Esophagus muscularis mucosa (tissue), 4 donors: ENCODE results near the gene RBM20. TPM values are rescaled to one million over a fixed set of nuclear protein-coding genes. Genes with fewer than 3 reads are reported as not detected.
A peak's percentile ranks its signal among the peaks of the same experiment; 100 is the strongest.

Source experiments
- DNase-seq: peaks from one replicate; pipeline ENCODE4 v3.0.0-alpha.2; 2017; ENCODE audit errors: extremely low spot score
- H3K27ac ChIP-seq, 4 donors: fragments of 200-600 bp; sonication (generic); replicated peaks in 1 of 4; 1 replicate in 3 of 4; 2 replicates in 1 of 4; pipeline ENCODE4 v1.5.1; 2016 to 2019; ENCODE audit warnings: mild to moderate bottlenecking in 1 of 4
- H3K27me3 ChIP-seq, 4 donors: fragments of 200-600 bp; sonication (generic); one replicate each; pipeline versions ENCODE4 v1.5.1 to v1.6.0; 2016 to 2019
- H3K36me3 ChIP-seq, 4 donors: fragments of 200-600 bp; sonication (generic); one replicate each; pipeline ENCODE4 v1.5.1; 2016 to 2019
- H3K4me1 ChIP-seq, 4 donors: fragments of 200-600 bp; sonication (generic); one replicate each; pipeline ENCODE4 v1.5.1; 2016 to 2019
- H3K4me3 ChIP-seq, 4 donors: fragments of 200-600 bp; sonication (generic); 1 replicate in 2 of 4; 2 replicates in 2 of 4; pipeline ENCODE4 v1.5.1; 2016 to 2019; ENCODE audit warnings: mild to moderate bottlenecking in 4 of 4, moderate library complexity in 1 of 4
- H3K9me3 ChIP-seq, 4 donors: fragments of 200-600 bp; sonication (generic); 1 replicate in 3 of 4; 2 replicates in 1 of 4; pipeline ENCODE4 v1.5.1; 2016 to 2019
- EP300 ChIP-seq: sonication (generic); formaldehyde crosslinking; IDR thresholded peaks from one replicate; pipeline ENCODE4 v1.6.1; 2017; ENCODE audit warnings: antibody characterized with exemption
- POLR2A ChIP-seq: fragments of 450-650 bp; IDR thresholded peaks from one replicate; pipeline ENCODE4 v1.6.1; 2017; ENCODE audit warnings: antibody characterized with exemption, moderate library complexity, mild to moderate bottlenecking, low read depth
- POLR2AphosphoS5 ChIP-seq, 2 donors: sonication (generic); formaldehyde crosslinking; IDR thresholded peaks; one replicate each; pipeline ENCODE4 v1.6.1; 2017; ENCODE audit warnings: antibody characterized with exemption in 2 of 2
- WGBS: methylation state at CpG from one replicate; pipeline ENCODE4 v1.1.5; 2018; 5-methylcytosine and 5-hydroxymethylcytosine counted together
- intact Hi-C: fragments of 100-400 bp; cut with DNase I; formaldehyde crosslinking; loops from one replicate; pipeline ENCODE4 v1.15.1; 2023
- total RNA-seq, 4 donors: library from RNA; depleted of rRNA; stranded (reverse); fragments of >200 nt; gene quantifications; one replicate each; pipeline versions ENCODE4 v1.1.0 to v1.2.1, GENCODE V29; 2016
- TF ChIP-seq, protein P1 (sequence below), 3 experiments: fragments of 200-600 bp in 2 of 3; fragments of 450-650 bp in 1 of 3; sonication (generic) in 2 of 3; IDR thresholded peaks; one replicate each; pipeline ENCODE4 v1.5.1; 2017 to 2019; ENCODE audit warnings: antibody characterized with exemption in 3 of 3, mild to moderate bottlenecking in 2 of 3, moderate library complexity in 1 of 3

RBM20 gene
- total RNA-seq, 4 donors from 2014 or later, result 5.3 to 7.7 (median 5.8) TPM

- Histone ChIP-seq H3K36me3 (peaks cover 0 to 11% (median 0%) of the 10 kb centered on the region in 4 donors), H3K27me3 (no peaks in the 10 kb centered on the region), H3K4me3 (no peak overlapping the region), H3K27ac (peak overlapping the region; percentile 79 to 88 (median 82)), H3K9me3 (no peaks in the 10 kb centered on the region), H3K4me1 (peaks cover 67 to 81% (median 79%) of the 10 kb centered on the region in 4 donors)
- intact Hi-C loops, result no loop called here
- DNase-seq, result no peak
- 67% methylated on average over 7 of the region's 8 CpGs for whole genome bisulfite sequencing
- TF ChIP-seq POLR2A (no peak), POLR2AphosphoS5 (IDR thresholded peaks at IDR 0.05) (no peak), EP300 (no peak)
- TF ChIP-seq, protein P1, sequence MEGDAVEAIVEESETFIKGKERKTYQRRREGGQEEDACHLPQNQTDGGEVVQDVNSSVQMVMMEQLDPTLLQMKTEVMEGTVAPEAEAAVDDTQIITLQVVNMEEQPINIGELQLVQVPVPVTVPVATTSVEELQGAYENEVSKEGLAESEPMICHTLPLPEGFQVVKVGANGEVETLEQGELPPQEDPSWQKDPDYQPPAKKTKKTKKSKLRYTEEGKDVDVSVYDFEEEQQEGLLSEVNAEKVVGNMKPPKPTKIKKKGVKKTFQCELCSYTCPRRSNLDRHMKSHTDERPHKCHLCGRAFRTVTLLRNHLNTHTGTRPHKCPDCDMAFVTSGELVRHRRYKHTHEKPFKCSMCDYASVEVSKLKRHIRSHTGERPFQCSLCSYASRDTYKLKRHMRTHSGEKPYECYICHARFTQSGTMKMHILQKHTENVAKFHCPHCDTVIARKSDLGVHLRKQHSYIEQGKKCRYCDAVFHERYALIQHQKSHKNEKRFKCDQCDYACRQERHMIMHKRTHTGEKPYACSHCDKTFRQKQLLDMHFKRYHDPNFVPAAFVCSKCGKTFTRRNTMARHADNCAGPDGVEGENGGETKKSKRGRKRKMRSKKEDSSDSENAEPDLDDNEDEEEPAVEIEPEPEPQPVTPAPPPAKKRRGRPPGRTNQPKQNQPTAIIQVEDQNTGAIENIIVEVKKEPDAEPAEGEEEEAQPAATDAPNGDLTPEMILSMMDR (IDR thresholded peaks at IDR 0.05), result no peak
Measured at GRCh38 chr10:110822712-110823311, 178.7 kb downstream of the RBM20 start.

- Histone ChIP-seq H3K4me3 (no peak overlapping the region), H3K36me3 (peaks cover 0 to 11% (median 0%) of the 10 kb centered on the region in 4 donors), H3K9me3 (no peaks in the 10 kb centered on the region), H3K27ac (peak overlapping the region; percentile 79 to 88 (median 82)), H3K27me3 (no peaks in the 10 kb centered on the region), H3K4me1 (peaks cover 61 to 82% (median 80%) of the 10 kb centered on the region in 4 donors)
- TF ChIP-seq POLR2AphosphoS5 (IDR thresholded peaks at IDR 0.05) (no peak), POLR2A (no peak), EP300 (no peak)
- TF ChIP-seq, protein P1 (IDR thresholded peaks at IDR 0.05), result no peak
- intact Hi-C loops, result no loop called here
- DNase-seq, result no peak
- 63% methylated on average over 1 of the region's 1 CpG for WGBS
Measured at GRCh38 chr10:110824152-110824441, 180.0 kb downstream of the RBM20 start.

DNA sequence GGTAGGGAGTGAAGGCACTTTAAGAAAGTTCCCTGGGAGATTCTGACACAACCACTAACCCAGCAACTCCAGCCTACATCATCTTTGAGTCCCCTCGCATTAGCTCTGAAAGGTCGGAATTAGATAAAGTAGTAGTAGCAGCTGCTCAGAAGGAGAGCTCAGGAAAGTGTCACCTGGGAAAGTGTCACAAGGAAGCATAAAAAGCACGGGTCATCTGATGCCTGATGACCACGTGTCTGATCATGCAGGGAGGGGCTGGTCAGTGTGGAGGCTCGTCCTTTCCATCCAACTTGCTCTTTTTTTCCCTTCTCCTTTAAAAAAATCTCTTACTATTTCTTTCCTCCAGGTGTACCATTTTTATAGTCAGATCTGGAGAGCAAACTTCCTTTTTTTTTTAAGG, 180.5 kb downstream of the RBM20 start:
- peak overlapping the region; percentile 79 to 88 (median 82) for H3K27ac ChIP-seq
- intact Hi-C loops, result loop anchor here (5.0 kb wide), 1 partner anchor 48 kb away; the partner anchor contains the start of gene PDCD4
- no peak for TF ChIP-seq EP300
- no peak for TF ChIP-seq POLR2AphosphoS5 (IDR thresholded peaks at IDR 0.05)
- TF ChIP-seq POLR2A, result no peak
- TF ChIP-seq, protein P1 (IDR thresholded peaks at IDR 0.05), result no peak
- no peak for DNase-seq
- no peaks in the 10 kb centered on the region for H3K27me3 ChIP-seq
- H3K4me1 ChIP-seq, result peaks cover 56 to 82% (median 77%) of the 10 kb centered on the region in 4 donors
- no peak overlapping the region for H3K4me3 ChIP-seq
- no peaks in the 10 kb centered on the region for H3K9me3 ChIP-seq
- peaks cover 0 to 12% (median 0%) of the 10 kb centered on the region in 4 donors for H3K36me3 ChIP-seq
- WGBS, result 76% methylated on average over 5 of the region's 5 CpGs

GRCh38 chr10:110825508-110825907, 181.4 kb downstream of the RBM20 start:
- 65% methylated on average over 1 of the region's 1 CpG for WGBS
- H3K4me1 ChIP-seq, result peaks cover 47 to 75% (median 70%) of the 10 kb centered on the region in 4 donors
- no peaks in the 10 kb centered on the region for H3K27me3 ChIP-seq
- H3K27ac ChIP-seq, result peak overlapping the region in 2 of 4 donors; percentile 35 to 88
- intact Hi-C loops, result loop anchor here (5.0 kb wide), 1 partner anchor 47 kb away; the partner anchor contains the start of gene PDCD4
- peaks cover 0 to 19% (median 0%) of the 10 kb centered on the region in 4 donors for H3K36me3 ChIP-seq
- TF ChIP-seq, protein P1 (IDR thresholded peaks at IDR 0.05), result no peak
- TF ChIP-seq POLR2AphosphoS5 (IDR thresholded peaks at IDR 0.05) (no peak), POLR2A (no peak), EP300 (no peak)
- no peak for DNase-seq
- no peaks in the 10 kb centered on the region for H3K9me3 ChIP-seq
- no peak overlapping the region for H3K4me3 ChIP-seq

DNA sequence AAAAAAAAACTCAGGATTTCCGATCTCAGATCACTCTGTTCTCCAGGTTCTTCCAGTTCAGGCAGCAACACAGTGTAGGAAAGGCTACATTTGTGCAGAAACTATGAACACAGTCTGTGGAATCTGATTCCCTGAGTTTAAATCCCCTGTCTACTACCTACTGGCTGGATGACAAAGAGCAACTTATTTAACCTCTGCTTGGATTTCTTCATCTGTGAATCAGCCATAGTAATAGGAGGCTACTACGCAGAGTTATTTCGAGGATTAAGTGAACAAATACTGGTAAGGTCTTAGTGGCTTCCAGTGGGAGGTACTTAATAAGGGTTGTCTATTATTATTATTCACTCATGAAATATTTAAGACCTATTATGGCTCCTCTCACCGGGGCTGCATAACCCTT, 183.3 kb downstream of the RBM20 start:
- H3K9me3 ChIP-seq, result no peaks in the 10 kb centered on the region
- no peak overlapping the region for H3K4me3 ChIP-seq
- intact Hi-C loops, result loop anchor here (5.0 kb wide), 1 partner anchor 45 kb away; the partner anchor contains the start of gene PDCD4
- DNase-seq, result no peak
- TF ChIP-seq POLR2A, result no peak
- TF ChIP-seq EP300, result no peak
- peak in 1 of 2 donors; percentile 18 for TF ChIP-seq POLR2AphosphoS5 (IDR thresholded peaks at IDR 0.05)
- H3K36me3 ChIP-seq, result peaks cover 0 to 29% (median 0%) of the 10 kb centered on the region in 4 donors
- peak overlapping the region; percentile 75 to 84 (median 80) for H3K27ac ChIP-seq
- 39% methylated on average over 4 of the region's 4 CpGs for WGBS
- peaks cover 28 to 56% (median 51%) of the 10 kb centered on the region in 4 donors for H3K4me1 ChIP-seq
- H3K27me3 ChIP-seq, result no peaks in the 10 kb centered on the region
